ENCODE results near the gene EPHB3.
"Not testable (repeated sequence)": the region's sequence is repeated elsewhere in the genome, so short reads cannot be mapped to it uniquely, and the experiment has no call there.

EPHB3 gene

GRCh38 chr3:184601576-184602371 is 40.2 kb downstream of the EPHB3 start:
- DNase-seq, result no peak

DNA sequence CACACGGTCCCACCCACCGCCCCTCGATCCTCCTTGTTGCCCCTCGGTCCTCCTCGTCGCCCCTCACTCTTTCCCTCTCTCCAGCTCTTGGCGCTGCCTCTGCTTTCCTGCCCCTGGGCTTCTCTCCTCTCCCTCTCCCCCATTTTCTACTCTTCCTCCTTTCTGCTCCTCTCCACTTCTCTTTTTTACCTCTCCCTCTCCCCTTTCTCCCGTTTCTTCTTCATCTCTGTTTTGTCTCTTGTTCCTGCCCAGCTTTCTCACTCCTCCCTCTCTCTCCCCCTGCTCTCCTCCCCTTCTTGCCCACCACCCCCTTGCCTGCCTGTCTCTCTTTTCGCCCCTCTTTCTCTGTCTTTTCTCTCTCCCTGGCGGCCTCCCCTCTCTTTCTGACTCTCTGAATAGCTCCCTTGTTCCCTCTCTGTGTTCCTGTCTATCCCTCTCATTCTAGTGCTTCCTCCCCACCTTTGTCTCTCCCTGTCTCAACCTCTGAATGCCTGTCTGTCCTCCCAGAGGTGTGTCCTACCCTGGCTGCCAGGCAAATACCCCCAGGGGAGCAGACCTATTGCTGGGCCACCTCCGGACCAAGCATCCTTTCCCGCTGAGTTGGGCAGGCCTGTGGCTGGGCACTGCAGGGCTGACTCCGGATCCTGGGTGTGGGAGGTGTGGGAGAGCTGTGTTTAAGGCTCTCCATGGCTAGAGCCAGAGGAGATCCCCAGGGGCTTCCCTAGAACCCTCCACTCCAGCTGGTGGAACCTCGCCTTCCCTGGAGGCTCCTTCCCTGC is 41.0 kb downstream of the EPHB3 start:
- no peak for DNase-seq

GRCh38 chr3:184603151-184604030 is 41.8 kb downstream of the EPHB3 start:
- DNase-seq, result no peak

GRCh38 chr3:184604039-184604601 is 42.5 kb downstream of the EPHB3 start:
- DNase-seq, result no peak

DNA sequence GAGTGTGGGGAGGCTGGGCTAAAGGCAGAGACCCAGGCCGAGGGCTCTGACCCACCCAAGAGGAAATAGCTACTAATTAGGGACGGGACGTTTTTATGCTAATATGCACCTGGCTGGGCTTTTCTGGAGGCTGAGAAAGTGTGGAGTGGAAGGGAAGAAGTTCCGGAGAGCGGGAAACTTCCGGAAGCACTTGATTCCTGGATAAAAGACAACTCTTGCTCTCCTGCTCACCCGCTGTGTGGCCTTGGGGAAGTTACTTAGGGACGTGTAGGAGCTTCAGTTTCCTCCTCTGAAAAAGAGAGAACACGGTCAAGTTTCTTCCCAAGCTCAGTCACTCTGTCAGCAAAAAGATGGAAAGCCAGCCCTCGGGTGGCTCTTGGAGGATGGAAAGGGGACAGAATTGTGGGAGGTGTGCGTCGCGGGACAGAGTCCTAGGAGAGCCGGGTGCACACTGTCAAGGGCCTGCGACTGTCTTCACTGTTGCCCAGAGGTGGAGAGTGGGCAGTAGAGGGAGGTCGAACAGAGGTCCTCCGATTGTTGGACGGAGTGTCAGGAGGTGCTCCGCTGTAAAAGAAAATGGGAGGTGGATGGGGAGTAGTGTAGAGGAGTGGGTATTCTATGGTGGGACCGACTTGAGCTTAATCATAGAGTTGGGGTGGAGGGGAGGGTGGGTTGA is 43.2 kb downstream of the EPHB3 start:
- no peak for DNase-seq

DNA sequence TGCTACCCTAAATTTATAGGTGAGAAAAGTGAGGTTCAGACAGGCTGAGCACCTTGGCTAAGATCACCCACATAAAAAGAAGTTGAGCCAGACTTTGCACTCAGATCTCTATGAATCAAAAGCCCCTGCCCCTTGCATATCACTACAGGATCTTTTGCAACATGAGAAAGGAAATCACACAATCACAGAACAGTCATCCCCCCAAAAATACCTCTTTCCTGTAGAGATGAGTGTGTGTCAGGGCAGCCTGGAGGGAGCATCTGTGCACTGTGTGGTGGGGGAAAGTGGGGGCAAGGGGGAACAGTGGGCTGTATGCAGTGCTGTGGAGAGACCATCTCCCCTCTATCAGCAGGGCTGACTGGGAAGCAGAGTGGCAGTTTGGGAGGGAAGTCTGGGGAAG is 46.6 kb downstream of the EPHB3 start:
- DNase-seq, result no peak

- DNase-seq, result no peak
Measured at GRCh38 chr3:184609476-184610244, 48.1 kb downstream of the EPHB3 start.

DNA sequence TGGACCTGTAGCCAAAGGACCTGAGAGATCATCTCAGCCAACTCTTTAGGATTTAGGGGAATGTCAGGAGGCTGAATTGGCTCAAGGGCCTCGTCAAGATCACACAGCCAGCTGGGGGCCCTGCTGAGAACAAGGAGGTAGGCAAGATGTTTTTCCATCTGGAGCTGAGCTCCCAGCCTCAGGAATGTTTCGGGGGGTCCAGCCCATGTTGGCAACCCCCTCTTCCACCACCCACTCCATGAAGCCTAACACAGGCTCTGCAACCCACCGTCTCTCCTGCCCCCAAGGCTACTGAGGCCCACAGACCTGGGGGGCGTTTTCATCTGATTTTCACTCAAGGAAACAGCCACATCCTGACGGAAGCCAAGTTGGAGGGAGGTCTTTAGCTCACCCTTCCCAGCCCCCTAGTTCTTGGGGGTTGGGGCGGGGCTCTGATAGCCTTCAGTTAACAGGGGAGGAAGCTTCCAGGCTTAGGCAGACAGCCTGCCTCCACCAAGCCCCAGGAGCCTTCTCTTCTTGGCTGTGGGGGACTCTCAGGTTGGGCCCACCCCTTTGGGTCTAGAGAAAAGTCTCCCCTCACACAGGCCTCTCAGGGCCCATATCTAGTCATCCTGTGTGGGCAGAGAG is 48.8 kb downstream of the EPHB3 start:
- DNase-seq, result no peak

- DNase-seq, result no peak
Measured at GRCh38 chr3:184611607-184612281, 50.2 kb downstream of the EPHB3 start.

DNA sequence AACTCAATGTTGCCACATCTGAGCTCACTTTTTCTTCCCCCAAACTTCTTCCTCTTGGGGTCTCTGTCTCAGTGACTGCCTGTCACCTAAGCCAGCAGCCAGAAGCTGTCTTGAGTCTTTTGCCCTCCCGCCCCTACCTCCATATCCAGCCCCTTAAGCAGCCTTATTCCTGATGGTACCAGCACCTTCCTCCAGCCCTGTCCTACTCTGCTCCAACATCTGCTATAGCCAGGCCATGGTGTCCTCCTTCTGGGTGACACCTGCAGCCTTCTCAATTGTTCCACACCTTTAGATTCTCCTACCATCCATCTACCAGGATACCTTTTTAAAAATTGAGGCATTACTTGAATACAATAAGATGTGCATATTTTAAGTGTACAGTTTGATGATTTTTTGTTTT is 53.8 kb downstream of the EPHB3 start:
- DNase-seq, result no peak

DNA sequence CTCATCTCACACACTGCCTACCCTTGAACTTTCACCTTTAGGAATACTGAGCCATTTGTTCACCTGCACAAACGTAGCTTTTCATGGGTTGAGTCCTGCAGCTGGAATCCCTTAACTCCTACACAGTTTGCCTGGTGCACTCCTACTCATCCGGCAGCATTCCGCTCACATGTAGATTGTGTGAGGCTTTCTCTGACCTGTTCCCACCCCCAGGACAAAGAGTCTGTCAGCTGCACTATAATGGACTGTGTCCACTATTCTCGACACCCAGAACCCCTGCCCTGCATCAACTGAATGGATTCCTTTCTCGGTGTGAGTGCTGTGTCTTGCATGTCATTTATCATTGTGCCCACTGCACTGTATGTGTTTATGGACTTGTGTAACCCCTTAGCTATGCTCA is 54.9 kb downstream of the EPHB3 start:
- no peak for DNase-seq

GRCh38 chr3:184617306-184617705 is 55.7 kb downstream of the EPHB3 start:
- not testable (repeated sequence) for DNase-seq

DNA sequence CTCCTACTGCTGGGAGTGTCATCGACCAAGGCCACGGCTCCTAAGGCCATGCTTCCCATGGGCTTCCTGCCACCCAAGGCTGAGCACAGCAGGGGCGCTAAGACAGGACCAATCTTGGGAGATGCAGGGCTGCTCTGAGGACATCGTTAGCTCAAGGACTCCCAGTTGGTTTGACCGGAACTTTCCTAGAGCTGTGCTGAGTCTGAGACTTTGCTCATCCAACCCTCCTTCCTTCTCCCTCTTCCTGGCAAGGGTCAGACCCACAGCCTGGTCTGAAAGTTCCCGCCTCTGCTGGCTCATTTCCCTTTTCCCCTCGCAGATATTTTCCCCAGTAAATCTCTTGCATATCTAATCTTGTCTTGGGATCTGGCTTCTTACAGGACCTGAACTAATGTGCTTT is 57.2 kb downstream of the EPHB3 start:
- no peak for DNase-seq

DNA sequence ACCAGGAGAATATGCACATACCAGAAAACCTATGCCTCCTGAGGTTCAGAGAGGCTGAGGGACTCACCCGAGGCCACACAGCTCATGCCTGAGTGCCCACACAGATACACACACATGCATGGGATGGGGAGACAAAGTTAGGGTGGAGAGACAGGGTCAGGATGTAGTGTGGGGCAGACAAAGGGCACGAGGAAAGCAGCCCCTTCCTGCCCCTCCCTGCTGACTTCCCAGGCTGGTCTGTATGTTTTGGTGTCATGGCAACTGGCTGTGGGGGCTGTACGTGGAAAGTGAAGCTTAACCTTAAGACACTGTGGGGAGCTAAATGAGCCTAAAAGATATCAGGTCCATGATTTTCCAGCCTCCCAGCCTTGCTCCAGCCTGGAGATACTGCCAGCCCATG is 57.8 kb downstream of the EPHB3 start:
- DNase-seq, result no peak

GRCh38 chr3:184619787-184620430 is 58.3 kb downstream of the EPHB3 start:
- no peak for DNase-seq

DNA sequence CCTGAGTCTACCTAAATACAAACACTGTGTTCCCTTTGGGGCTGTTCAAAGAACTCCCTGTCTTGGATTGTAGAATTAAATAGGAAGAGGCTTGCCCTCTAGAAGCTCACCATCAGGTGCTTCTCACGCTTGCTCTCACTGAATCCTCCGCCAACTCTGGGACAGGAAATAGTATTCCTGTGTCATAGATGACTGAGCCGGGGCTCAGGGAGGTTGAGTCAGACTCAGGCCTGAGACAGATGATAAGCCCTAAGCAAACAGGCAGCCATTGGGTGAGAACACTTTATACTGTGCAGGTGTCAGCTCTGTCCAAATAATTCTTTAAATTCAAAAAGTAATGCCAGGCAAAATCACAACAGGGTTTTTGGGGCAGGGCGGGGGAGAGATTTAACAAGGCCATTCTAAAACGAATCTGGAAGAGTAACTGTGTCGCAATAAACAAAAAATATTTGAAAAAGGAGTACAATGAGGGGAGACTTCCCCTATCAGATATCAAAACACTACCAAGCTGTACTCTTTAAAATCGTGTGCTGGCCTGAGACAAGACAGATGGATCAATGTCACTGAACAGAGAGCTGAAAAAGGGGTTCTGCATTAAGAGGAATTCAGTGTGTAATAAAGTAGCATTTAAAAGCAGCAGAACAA is 59.0 kb downstream of the EPHB3 start:
- no peak for DNase-seq

- DNase-seq, result not testable (repeated sequence)
Measured at GRCh38 chr3:184622156-184622555, 60.6 kb downstream of the EPHB3 start.

DNA sequence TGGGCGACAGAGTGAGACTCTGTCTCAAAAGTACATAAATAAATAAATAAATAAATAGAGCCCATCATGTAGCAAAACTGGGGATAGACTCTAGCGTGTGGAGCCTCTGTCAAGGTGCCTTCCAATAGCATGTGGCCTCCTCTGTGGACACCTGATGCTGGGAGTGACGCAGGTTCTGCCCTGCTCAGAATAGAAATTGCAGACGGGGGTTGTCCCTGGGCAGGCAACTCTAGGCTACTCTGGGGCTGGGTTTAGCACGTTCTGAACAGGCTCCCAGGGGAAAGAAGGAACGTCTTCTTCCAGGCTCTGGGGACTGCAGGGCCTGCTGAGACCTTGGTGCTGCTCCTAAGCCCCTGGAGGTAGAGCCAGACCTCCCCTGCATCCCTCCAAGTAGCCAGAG is 65.3 kb downstream of the EPHB3 start:
- DNase-seq, result no peak

GRCh38 chr3:184629555-184630160 is 68.1 kb downstream of the EPHB3 start:
- no peak for DNase-seq
